ENCODE measurements around the gene FAM83F. TPM values are rescaled to one million over a fixed set of nuclear protein-coding genes. Genes with fewer than 3 reads are reported as not detected.

Gene FAM83F
- total RNA-seq = not detected in 2 replicates

GRCh38 chr22:39994566-39995392, at the start of gene FAM83F:
Gene FAM83F, plus strand, starts transcription at chr22:39994954. Its CDS starts 89 bp downstream, at chr22:39995043.

GRCh38 chr22:39959640-39960447, 34.9 kb upstream of the FAM83F start, which contains the start of gene TMA7B:
Gene TMA7B, plus strand, starts transcription at chr22:39960397. Its CDS starts 3,978 bp downstream, at chr22:39964375.

Other genes starting within 250 kb of the FAM83F start
- not detected in 2 replicates for gene ENTHD1, start 101.2 kb upstream of the FAM83F start, total RNA-seq
- not detected in 2 replicates for gene GRAP2, start 93.9 kb upstream of the FAM83F start, total RNA-seq
- gene TMA7B, start 34.6 kb upstream of the FAM83F start, total RNA-seq = not detected in 2 replicates
- gene TNRC6B, start 183.0 kb downstream of the FAM83F start, total RNA-seq = 22.0 and 28.3 TPM in 2 replicates

Measured in subcutaneous preadipocyte (primary cell).